Measurements from ENCODE around the gene SAXO1. TPM values are rescaled to one million over a fixed set of nuclear protein-coding genes. Genes with fewer than 3 reads are reported as not detected.

Gene SAXO1
- total RNA-seq, 1 donor from 2014 or later, result 0.15 TPM

DNA sequence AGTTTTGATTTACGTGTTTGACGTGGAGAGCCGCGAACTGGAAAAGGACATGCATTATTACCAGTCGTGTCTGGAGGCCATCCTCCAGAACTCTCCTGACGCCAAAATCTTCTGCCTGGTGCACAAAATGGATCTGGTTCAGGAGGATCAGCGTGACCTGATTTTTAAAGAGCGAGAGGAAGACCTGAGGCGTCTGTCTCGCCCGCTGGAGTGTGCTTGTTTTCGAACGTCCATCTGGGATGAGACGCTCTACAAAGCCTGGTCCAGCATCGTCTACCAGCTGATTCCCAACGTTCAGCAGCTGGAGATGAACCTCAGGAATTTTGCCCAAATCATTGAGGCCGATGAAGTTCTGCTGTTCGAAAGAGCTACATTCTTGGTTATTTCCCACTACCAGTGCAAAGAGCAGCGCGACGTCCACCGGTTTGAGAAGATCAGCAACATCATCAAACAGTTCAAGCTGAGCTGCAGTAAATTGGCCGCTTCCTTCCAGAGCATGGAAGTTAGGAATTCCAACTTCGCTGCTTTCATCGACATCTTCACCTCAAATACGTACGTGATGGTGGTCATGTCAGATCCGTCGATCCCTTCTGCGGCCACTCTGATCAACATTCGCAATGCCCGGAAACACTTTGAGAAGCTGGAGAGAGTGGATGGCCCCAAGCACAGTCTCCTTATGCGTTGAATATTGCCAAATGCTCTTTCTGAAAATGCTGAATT is 17.1 kb upstream of the SAXO1 start:
- DNase-seq (no peak), ATAC-seq (peak in 1 of 2 donors; percentile 3)
- Histone ChIP-seq H3K27me3 (ENCODE audit: low read depth) (no peaks in the 10 kb centered on the region), H3K27ac (peak overlapping the region; percentile 92), H3K9me3 (no peaks in the 10 kb centered on the region), H3K4me3 (peak overlapping the region; percentile 76), H3K4me1 (peaks cover 35% of the 10 kb centered on the region), H3K36me3 (no peaks in the 10 kb centered on the region)
- intact Hi-C loops (cut with DNase I), result no loop called here
- TF ChIP-seq, protein P1, sequence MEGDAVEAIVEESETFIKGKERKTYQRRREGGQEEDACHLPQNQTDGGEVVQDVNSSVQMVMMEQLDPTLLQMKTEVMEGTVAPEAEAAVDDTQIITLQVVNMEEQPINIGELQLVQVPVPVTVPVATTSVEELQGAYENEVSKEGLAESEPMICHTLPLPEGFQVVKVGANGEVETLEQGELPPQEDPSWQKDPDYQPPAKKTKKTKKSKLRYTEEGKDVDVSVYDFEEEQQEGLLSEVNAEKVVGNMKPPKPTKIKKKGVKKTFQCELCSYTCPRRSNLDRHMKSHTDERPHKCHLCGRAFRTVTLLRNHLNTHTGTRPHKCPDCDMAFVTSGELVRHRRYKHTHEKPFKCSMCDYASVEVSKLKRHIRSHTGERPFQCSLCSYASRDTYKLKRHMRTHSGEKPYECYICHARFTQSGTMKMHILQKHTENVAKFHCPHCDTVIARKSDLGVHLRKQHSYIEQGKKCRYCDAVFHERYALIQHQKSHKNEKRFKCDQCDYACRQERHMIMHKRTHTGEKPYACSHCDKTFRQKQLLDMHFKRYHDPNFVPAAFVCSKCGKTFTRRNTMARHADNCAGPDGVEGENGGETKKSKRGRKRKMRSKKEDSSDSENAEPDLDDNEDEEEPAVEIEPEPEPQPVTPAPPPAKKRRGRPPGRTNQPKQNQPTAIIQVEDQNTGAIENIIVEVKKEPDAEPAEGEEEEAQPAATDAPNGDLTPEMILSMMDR (IDR thresholded peaks at IDR 0.05), result no peak

DNA sequence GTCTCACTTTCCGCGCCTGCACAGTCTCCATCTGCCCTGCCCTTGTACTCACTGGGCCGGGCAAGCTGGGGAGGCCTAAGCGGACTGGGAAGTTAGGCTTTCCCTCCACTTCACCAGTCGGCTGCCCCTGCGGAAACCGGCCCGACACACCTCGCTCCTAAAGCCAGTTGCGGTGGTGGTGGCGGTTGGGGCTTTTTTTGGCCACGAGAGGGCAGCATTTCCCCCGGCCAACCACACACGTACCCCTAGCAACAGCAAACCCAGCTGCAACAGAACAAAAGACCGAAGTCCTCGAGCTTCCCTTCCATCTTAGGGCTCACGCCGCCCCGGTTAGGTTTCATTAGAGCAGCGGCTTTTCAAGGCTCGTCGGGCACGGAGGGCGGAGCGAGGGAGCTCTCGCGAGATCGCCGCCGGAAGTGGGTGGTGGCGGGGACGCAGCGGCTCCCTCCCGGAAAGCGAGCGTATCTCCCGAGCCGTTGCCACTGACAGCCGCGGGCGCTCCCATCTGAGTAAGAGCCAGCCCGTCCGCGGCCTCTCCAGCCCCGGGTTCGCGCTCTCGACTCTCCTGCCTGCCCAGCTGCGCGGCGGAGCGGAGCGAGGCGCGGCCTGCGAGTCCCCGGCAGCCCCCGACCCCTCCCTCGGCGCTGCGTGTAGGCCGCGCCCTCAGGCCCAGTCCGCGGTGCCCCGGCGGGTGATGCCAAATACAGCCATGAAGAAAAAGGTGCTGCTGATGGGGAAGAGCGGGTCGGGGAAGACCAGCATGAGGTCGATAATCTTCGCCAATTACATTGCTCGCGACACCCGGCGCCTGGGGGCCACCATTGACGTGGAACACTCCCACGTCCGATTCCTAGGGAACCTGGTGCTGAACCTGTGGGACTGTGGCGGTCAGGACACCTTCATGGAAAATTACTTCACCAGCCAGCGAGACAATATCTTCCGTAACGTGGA is 16.2 kb upstream of the SAXO1 start, which contains the start of gene RRAGA:
Gene RRAGA (plus strand): TSS at position 462 of the 951 bp plus-strand sequence. CDS start 233 bp downstream, at position 695.
- ATAC-seq (peak; percentile 97 to 98), DNase-seq (peak; percentile 95)
- intact Hi-C loops (cut with DNase I), result no loop called here
- peak within 1 kb of the TSS; percentile 76 for H3K4me3 ChIP-seq
- peak within 1 kb of the TSS; percentile 92 for H3K27ac ChIP-seq
- H3K9me3 ChIP-seq, result no peaks in the 10 kb centered on the region
- no peaks in the 10 kb centered on the region for H3K36me3 ChIP-seq
- TF ChIP-seq, protein P1 (IDR thresholded peaks at IDR 0.05), result peak; percentile 82
- H3K27me3 ChIP-seq (ENCODE audit: low read depth), result no peaks in the 10 kb centered on the region
- peaks cover 35% of the 10 kb centered on the region for H3K4me1 ChIP-seq

DNA sequence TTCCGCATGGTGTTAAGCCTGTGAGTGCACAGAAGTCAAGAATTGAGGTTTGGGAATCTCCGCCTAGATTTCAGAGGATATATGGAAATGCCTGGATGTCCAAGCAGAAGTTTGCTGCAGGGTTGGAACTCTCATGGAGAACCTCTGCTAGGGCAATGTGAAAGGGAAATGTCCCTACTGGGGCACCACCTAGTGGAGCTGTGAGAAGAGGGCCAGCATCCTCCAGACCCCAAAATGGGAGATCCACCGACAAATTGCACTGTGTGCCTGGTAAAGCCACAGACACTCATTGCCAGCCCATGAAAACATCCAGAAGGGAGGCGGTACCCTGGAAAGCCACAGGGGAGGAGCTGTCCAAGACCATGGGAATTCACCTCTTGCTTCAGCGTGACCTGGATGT is 3.6 kb upstream of the SAXO1 start:
- TF ChIP-seq, protein P1 (IDR thresholded peaks at IDR 0.05), result no peak
- Histone ChIP-seq H3K27ac (no peak overlapping the region), H3K4me1 (no peaks in the 10 kb centered on the region), H3K9me3 (no peaks in the 10 kb centered on the region), H3K4me3 (no peak overlapping the region), H3K27me3 (ENCODE audit: low read depth) (no peaks in the 10 kb centered on the region), H3K36me3 (no peaks in the 10 kb centered on the region)
- intact Hi-C loops (cut with DNase I), result no loop called here
- DNase-seq (no peak), ATAC-seq (no peak)

DNA sequence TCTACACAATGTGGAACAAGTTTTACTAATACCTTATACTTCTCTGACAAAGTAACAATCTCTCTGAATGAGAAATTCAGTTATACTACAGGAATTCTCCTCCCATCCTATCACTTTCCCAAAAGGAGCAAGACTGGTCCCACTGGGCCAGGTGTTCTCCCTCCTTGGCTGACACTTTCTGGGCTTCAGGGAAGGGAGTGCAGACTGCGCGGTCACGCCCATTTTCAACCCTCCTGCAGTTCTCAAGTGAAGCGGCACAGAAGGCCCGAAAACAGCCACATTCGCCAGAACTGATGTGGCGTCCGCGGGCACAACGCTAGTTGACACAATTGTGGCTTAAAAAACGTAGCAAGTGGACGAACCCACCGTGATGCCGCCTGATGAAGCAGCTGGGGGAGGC is 603 bp downstream of the SAXO1 start:
- H3K9me3 ChIP-seq, result no peaks in the 10 kb centered on the region
- no peaks in the 10 kb centered on the region for H3K36me3 ChIP-seq
- intact Hi-C loops (cut with DNase I), result no loop called here
- H3K27ac ChIP-seq, result no peak overlapping the region
- no peaks in the 10 kb centered on the region for H3K4me1 ChIP-seq
- no peak for ATAC-seq
- TF ChIP-seq, protein P1 (IDR thresholded peaks at IDR 0.05), result no peak
- no peak overlapping the region for H3K4me3 ChIP-seq
- H3K27me3 ChIP-seq (ENCODE audit: low read depth), result no peaks in the 10 kb centered on the region
- no peak for DNase-seq

DNA sequence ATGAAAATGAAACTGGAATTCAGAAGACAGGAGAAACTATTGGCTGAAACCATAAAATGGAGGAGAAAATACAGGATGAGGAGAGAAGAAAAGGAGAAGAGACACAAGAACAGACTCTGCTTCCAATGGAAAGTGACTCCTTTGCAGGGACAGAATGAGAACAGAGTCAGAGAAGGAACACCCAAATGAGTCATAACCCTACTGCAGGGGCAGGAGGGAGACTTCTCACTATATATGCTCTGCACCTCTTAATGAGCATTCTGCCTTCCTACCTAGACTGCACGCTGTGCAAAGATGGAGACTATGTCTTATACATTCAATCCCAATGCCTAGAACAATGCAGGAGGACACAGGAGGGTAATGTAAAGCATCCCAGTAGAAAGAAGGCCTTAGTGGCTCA is 2.1 kb downstream of the SAXO1 start:
- H3K36me3 ChIP-seq, result no peaks in the 10 kb centered on the region
- no peak for DNase-seq
- intact Hi-C loops (cut with DNase I), result no loop called here
- TF ChIP-seq, protein P1 (IDR thresholded peaks at IDR 0.05), result no peak
- H3K27ac ChIP-seq, result no peak overlapping the region
- no peaks in the 10 kb centered on the region for H3K4me1 ChIP-seq
- no peaks in the 10 kb centered on the region for H3K27me3 ChIP-seq (ENCODE audit: low read depth)
- H3K4me3 ChIP-seq, result no peak overlapping the region
- H3K9me3 ChIP-seq, result no peaks in the 10 kb centered on the region
- ATAC-seq, result no peak
